HG03039 (cell line): ENCODE data around the gene GJB1.
"Not testable (repeated sequence)": the region's sequence is repeated elsewhere in the genome, so short reads cannot be mapped to it uniquely, and the experiment has no call there.

Source experiments
- ATAC-seq: cut with Tn5 transposase; IDR thresholded peaks from one replicate; pipeline ENCODE4 v1.9.1; 2021; ENCODE audit warnings: mild to moderate bottlenecking, moderate library complexity; ENCODE audit not compliant: unreplicated experiment

GJB1 gene

DNA sequence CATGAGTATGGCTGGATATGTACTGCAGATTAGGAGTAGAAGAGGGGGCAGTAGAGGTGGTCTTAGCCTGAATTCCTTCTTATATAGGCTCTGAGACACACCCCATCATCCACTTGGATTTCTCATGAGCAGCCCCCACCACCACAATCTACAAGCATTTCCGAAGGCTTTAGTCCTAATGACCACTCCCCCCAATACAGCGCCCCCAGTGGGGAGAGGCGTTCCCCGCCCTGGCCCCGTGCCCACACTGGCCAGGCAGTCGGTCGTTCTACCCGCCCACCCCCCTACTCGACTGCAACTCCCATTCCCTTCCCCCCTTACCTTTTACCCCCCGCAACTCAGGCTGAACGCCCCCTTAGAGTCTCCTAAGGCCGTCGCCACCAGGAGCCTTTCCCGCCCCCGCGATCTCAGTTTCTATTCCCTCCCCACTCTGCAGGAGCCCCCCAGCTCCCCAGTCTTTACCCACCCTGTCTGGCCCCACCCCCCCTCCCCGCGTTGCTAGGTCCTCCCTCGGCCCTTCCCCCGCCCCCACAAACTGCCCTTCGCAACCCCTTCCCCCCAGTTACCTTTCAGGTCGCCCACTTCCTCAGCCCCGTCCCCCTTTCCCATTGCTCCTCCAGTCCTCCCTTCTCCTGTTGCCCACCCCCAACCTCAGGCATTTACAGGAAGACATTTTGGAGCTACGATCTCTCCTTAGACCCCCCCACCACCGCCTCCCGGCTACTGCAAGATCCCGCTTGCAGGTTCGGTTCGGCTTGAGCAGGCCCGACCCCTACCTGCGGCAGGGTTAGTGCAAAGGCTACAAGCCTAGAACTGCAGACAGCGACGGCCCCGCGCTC lies 30.4 kb downstream of the GJB1 start:
- ATAC-seq: no peak

DNA sequence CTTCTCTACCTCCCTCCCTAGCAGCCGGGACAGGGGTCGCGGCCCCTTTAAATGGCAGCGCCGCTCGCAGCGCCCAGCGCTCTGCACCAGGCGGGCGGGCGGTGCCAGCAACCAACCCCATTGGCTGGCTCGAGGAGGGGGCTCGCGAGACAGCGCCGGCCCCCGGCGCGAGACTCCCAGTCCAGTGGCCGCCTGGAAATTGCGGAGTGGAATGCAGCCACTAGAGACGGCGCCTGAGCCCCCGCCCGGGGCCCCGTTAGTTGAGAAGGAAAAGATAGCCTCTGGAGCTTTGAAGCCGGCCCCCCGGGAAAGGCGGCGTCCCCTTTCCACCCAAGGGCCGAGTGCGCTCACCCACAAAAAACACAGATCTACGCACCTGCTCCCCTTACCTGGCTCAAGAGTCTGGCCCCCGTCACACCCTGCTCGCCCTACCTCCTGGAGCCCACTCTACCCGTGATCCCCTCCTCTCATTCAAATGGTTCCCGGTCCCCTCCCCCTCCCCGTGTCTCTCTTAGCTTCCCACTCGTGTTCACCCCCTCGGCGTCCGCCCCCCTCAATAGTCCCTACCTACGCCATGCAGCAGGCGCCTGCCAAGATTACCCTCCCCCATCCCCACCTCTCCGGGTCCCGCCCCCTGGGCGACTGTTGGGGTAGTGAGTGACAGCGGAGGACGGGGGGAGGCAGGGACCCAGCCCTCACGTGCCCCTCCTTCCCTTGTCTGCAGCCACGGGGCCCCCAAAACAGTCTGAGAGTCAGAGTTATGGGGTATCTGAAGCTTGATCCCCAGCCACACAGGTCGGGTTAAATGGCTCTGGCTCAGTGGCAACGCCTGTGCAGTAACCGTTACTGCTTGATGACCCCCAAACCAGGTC lies 31.3 kb downstream of the GJB1 start, which contains the start of gene ZMYM3:
ZMYM3 (minus strand) TSS at position 49 of the 872 bp plus-strand sequence. CDS start 885 bp downstream, outside the sequence.
- peak; percentile 84 for ATAC-seq

DNA sequence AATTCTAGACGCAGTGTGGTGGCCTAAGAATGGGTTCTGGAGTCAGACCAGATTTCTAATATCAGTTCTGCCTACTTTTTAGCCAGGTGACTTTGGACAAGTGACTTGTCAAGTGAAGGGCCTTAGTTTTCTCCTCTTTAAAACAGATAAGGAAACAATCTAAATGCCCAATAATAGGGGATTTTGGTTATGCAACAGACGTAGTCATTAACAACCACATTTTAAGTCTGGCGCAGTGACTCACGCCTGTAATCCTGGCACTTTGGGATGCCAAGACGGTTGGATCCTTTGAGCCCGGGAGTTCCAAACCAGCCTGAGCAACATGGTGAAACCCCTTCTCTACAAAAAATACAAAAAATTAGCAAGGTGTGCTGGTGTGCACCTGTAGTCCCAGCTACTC lies 33.0 kb downstream of the GJB1 start:
- no peak for ATAC-seq

DNA sequence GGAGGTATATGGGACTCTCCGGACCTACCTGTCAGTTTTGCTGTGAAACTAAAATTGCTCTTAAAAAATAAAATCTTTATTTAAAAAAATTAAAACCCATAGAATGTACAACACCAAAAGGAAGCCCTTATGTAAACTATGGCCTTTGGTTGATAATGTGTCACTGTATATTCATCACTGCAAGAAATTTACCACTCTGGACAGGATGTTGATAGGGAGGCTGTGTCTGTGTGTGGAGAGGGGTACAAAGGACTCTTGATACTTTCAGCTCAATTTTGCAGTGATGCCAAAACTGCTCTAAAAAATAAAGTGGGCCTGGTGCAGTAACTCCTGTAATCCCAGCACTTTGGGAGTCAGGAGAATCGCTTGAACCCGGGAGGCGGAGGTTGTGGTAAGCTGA lies 33.8 kb downstream of the GJB1 start:
- ATAC-seq: no peak

DNA sequence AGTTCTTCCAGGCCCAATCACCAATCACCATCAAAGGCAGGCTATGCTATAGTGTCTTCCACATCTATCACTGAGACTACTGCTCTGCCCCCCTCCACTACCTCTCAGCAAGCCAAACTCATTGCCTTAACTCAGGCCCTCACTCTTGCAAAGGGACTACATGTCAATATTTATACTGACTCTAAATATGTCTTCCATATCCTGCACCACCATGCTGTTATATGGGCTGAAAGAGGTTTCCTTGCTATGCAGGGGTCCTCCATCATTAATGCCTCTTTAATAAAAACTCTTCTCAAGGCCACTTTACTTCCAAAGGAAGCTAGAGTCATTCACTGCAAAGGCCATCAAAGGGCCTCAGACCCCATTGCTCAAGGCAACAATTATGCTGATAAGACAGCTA lies 45.6 kb downstream of the GJB1 start:
- not testable (repeated sequence) for ATAC-seq

DNA sequence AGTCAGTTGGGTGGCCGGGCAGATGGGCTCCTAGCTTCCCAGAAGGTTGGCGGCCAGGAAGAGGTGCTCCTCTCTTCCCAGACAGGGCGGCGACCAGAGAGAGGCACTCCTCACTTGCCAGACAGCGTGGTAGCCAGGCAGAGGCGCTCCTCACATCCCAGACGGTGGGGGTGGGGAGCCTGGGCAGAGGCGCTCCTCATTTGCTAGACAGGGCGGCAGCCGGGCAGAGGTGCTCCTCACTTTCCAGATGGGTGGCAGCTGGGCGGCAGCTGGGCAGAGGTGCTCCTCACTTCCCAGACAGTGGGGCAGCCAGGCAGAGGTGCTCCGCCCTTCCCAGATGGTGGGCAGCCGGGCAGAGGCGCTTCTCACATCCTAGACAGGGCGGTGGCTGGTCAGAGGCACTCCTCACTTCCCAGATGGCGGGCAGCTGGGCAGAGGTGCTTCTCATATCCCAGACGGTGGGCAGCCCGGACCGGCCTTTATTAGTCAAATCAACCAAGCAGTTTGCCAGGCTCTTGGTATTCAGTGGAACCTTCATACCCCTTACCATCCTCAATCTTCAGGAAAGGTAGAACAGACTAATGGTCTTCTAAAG lies 46.9 kb downstream of the GJB1 start:
- ATAC-seq: no peak

DNA sequence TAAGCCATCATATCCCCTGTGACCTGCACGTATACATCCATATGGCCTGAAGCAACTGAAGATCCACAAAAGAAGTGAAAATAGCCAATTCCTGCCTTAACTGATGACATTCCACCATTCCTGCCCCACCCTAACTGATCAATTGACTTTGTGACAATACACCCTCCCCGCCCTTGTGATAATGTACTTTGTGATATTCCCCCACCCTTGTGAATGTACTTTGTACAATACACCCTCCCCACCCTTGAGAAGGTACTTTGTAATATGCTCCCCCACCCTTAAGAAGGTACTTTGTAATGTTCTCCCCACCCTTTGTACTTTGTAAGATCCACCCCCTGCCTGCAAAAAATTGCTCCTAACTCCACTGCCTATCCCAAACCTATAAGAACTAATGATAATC lies 49.3 kb downstream of the GJB1 start:
- not testable (repeated sequence) for ATAC-seq
